Measurements from ENCODE around the gene ZYX. TPM values are rescaled to one million over a fixed set of nuclear protein-coding genes. Genes with fewer than 3 reads are reported as not detected.

ZYX gene, protein sequence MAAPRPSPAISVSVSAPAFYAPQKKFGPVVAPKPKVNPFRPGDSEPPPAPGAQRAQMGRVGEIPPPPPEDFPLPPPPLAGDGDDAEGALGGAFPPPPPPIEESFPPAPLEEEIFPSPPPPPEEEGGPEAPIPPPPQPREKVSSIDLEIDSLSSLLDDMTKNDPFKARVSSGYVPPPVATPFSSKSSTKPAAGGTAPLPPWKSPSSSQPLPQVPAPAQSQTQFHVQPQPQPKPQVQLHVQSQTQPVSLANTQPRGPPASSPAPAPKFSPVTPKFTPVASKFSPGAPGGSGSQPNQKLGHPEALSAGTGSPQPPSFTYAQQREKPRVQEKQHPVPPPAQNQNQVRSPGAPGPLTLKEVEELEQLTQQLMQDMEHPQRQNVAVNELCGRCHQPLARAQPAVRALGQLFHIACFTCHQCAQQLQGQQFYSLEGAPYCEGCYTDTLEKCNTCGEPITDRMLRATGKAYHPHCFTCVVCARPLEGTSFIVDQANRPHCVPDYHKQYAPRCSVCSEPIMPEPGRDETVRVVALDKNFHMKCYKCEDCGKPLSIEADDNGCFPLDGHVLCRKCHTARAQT
- 167 and 206 TPM in 2 replicates for total RNA-seq

GRCh38 chr7:143380646-143381426 is at the start of gene ZYX:
TSS of gene ZYX (plus strand) at chr7:143381345. CDS start at chr7:143381572, 227 bp downstream.

DNA sequence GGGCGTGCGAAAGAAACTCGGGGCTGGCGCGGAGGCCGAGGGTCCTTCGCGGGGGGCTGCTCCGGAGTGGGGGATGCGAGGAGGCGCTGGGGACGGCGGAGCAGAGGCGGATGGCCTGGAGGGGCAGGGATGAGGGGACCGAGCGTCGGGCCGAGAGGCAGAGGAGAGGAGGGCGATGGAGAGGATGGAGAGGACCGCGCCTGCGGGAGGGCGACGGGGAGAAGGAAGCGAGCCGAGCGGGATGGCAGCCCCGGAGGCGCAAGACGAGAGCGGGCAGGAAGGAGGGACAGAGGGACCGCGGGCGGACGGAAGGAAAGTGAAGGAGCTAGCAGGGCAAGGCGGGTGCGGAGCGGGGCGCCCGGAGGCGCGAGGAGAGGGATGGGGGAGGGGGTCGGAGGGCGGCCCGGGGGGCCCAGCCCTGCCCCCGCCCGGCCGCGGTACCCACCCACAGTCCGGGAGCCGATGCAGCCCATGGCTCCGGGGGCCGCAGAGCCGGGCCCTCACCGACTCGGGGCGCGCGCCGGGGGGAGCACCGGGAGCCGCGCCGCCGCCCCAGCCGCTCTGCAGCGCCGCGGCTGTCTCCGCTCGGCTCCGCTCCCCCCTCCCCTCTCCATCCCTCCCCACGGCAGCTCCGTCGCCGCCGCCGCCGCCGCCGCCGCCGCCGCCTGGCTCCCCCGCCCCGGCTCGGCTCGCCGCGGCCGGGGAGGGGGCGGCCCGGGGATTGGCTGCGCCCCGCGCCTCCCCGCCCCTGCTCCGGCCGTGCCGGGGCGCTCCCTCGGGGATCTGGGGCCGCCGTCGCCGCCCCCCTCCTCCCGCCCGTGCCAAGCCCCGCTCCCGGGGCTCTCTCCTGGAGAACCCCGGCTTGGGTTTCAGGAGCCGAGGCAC is 18.8 kb upstream of the ZYX start, which contains the start of gene FAM131B:
Gene FAM131B (minus strand): TSS at position 583 of the 885 bp plus-strand sequence. CDS start 110 bp downstream, at position 473.

GRCh38 chr7:143408686-143409561 is 27.8 kb downstream of the ZYX start, which contains the start of gene EPHA1:
TSS of gene EPHA1 (minus strand) at chr7:143408856. CDS start at chr7:143408805, 51 bp downstream.

Other genes starting within 250 kb of the ZYX start
- not detected in 2 replicates for gene PIP, start 249.3 kb upstream of the ZYX start, total RNA-seq
- not detected in 2 replicates for gene TAS2R39, start 197.9 kb upstream of the ZYX start, total RNA-seq
- not detected in 2 replicates for gene TAS2R40, start 159.3 kb upstream of the ZYX start, total RNA-seq
- 124 and 133 TPM in 2 replicates for gene GSTK1, start 117.9 kb upstream of the ZYX start, total RNA-seq
- 0.39 TPM in 1 of 2 replicates, not detected in the other for gene TMEM139, start 96.4 kb upstream of the ZYX start, total RNA-seq
- 14.5 and 29.7 TPM in 2 replicates for gene CASP2, start 93.0 kb upstream of the ZYX start, total RNA-seq
- 0.13 TPM in 1 of 2 replicates, not detected in the other for gene CLCN1, start 65.2 kb upstream of the ZYX start, total RNA-seq
- 3.1 and 3.9 TPM in 2 replicates for gene FAM131B, start 18.6 kb upstream of the ZYX start, total RNA-seq
- 0.32 and 0.91 TPM in 2 replicates for gene EPHA1, start 27.5 kb downstream of the ZYX start, total RNA-seq
- gene TAS2R60, start 62.1 kb downstream of the ZYX start, total RNA-seq: not detected in 2 replicates
- not detected in 2 replicates for gene TAS2R41, start 96.5 kb downstream of the ZYX start, total RNA-seq
- gene CTAGE15, start 190.5 kb downstream of the ZYX start, total RNA-seq: 0.13 and 0.64 TPM in 2 replicates
- gene TCAF2, start 239.6 kb downstream of the ZYX start, total RNA-seq: 1.7 and 7.6 TPM in 2 replicates

Measured in epithelial cell of alveolus of lung (primary cell).